ENCODE data around the gene RTN4R. TPM values are rescaled to one million over a fixed set of nuclear protein-coding genes. Genes with fewer than 3 reads are reported as not detected.

RTN4R gene
- total RNA-seq, 1 experiment from 2014 or later: 12.2 TPM

GRCh38 chr22:20273758-20274181 is 5.7 kb upstream of the RTN4R start:
- Histone ChIP-seq H3K9ac (ENCODE audit: low read length) (no peak overlapping the region), H3K4me2 (ENCODE audit: low read length) (no peak overlapping the region), H3K36me3 (ENCODE audit: low read depth, low read length) (no peaks in the 10 kb centered on the region), H3K27ac (ENCODE audit: low read length) (no peak overlapping the region), H3F3A (ENCODE audit: low read length, unreplicated experiment) (no peaks in the 10 kb centered on the region), H3K9me2 (replicated peaks; ENCODE audit: low read length) (no peaks in the 10 kb centered on the region), H2AFZ (ENCODE audit: low read length) (no peak overlapping the region), H3K4me3 (ENCODE audit: low read length) (no peak overlapping the region), H3K27me3 (ENCODE audit: low read length) (no peaks in the 10 kb centered on the region), H3K4me1 (ENCODE audit: insufficient read depth, low read length) (no peaks in the 10 kb centered on the region), H3K79me2 (ENCODE audit: low read length) (no peaks in the 10 kb centered on the region), H4K20me1 (ENCODE audit: low read length) (no peaks in the 10 kb centered on the region), H3K9me3 (ENCODE audit: low read length) (no peaks in the 10 kb centered on the region)
- intact Hi-C loops (cut with micrococcal nuclease): no loop called here
- TF ChIP-seq EZH2phosphoT487 (IDR thresholded peaks at IDR 0.05; ENCODE audit: borderline replicate concordance, low read length): no peak
- no peak for TF ChIP-seq EZH2 (IDR thresholded peaks at IDR 0.05; ENCODE audit: low read length, unreplicated experiment)
- TF ChIP-seq CTCF (conservative IDR thresholded peaks at IDR 0.05; ENCODE audit: low read depth, low read length): no peak
- BruUV-seq (replicated peaks): no TSS peak
- DNase-seq (no peak), ATAC-seq (no peak)
- POLR2A ChIA-PET (ENCODE audit: unreplicated experiment): no interaction called here
- CTCF ChIA-PET: no interaction called here

GRCh38 chr22:20272700-20273099 is 4.6 kb upstream of the RTN4R start:
- H3K4me1 ChIP-seq (ENCODE audit: insufficient read depth, low read length): no peaks in the 10 kb centered on the region
- no peak overlapping the region for H2AFZ ChIP-seq (ENCODE audit: low read length)
- H3K27me3 ChIP-seq (ENCODE audit: low read length): no peaks in the 10 kb centered on the region
- no peaks in the 10 kb centered on the region for H3K9me2 ChIP-seq (replicated peaks; ENCODE audit: low read length)
- H3K9me3 ChIP-seq (ENCODE audit: low read length): no peaks in the 10 kb centered on the region
- no peak overlapping the region for H3K4me3 ChIP-seq (ENCODE audit: low read length)
- no peaks in the 10 kb centered on the region for H4K20me1 ChIP-seq (ENCODE audit: low read length)
- no peaks in the 10 kb centered on the region for H3K36me3 ChIP-seq (ENCODE audit: low read depth, low read length)
- TF ChIP-seq EZH2 (IDR thresholded peaks at IDR 0.05; ENCODE audit: low read length, unreplicated experiment) (no peak), EZH2phosphoT487 (IDR thresholded peaks at IDR 0.05; ENCODE audit: borderline replicate concordance, low read length) (no peak)
- no TSS peak for BruUV-seq (replicated peaks)
- H3K4me2 ChIP-seq (ENCODE audit: low read length): no peak overlapping the region
- intact Hi-C loops (cut with micrococcal nuclease): no loop called here
- ChIA-PET CTCF (interaction anchor here (0.6 kb wide), 1 partner anchor 110 kb away, joined by 6 read pairs; no protein-coding TSS in a partner anchor), POLR2A (ENCODE audit: unreplicated experiment) (no interaction called here)
- H3K9ac ChIP-seq (ENCODE audit: low read length): no peak overlapping the region
- H3F3A ChIP-seq (ENCODE audit: low read length, unreplicated experiment): no peaks in the 10 kb centered on the region
- DNase-seq (no peak), ATAC-seq (no peak)
- no peaks in the 10 kb centered on the region for H3K79me2 ChIP-seq (ENCODE audit: low read length)
- H3K27ac ChIP-seq (ENCODE audit: low read length): no peak overlapping the region

- POLR2A ChIA-PET (ENCODE audit: unreplicated experiment): no interaction called here
- BruUV-seq (replicated peaks): no TSS peak
- H3K36me3 ChIP-seq (ENCODE audit: low read depth, low read length): no peaks in the 10 kb centered on the region
These were observed 4.1 kb upstream of the RTN4R start for GRCh38 chr22:20272174-20272573.

More at GRCh38 chr22:20272174-20272573, 4.1 kb upstream of the RTN4R start:
- no peak overlapping the region for H2AFZ ChIP-seq (ENCODE audit: low read length)
- no peak overlapping the region for H3K27ac ChIP-seq (ENCODE audit: low read length)
- no peaks in the 10 kb centered on the region for H3K9me3 ChIP-seq (ENCODE audit: low read length)
- H3K9me2 ChIP-seq (replicated peaks; ENCODE audit: low read length): no peaks in the 10 kb centered on the region
- no peaks in the 10 kb centered on the region for H4K20me1 ChIP-seq (ENCODE audit: low read length)
- no peak overlapping the region for H3K9ac ChIP-seq (ENCODE audit: low read length)
- CTCF ChIA-PET: no interaction called here
- H3K4me1 ChIP-seq (ENCODE audit: insufficient read depth, low read length): no peaks in the 10 kb centered on the region
- intact Hi-C loops (cut with micrococcal nuclease): no loop called here
- no peak overlapping the region for H3K4me2 ChIP-seq (ENCODE audit: low read length)
- TF ChIP-seq CTCF (conservative IDR thresholded peaks at IDR 0.05; ENCODE audit: low read depth, low read length) (no peak), EZH2phosphoT487 (IDR thresholded peaks at IDR 0.05; ENCODE audit: borderline replicate concordance, low read length) (no peak), EZH2 (IDR thresholded peaks at IDR 0.05; ENCODE audit: low read length, unreplicated experiment) (no peak)
- no peaks in the 10 kb centered on the region for H3K27me3 ChIP-seq (ENCODE audit: low read length)
- H3K79me2 ChIP-seq (ENCODE audit: low read length): no peaks in the 10 kb centered on the region
- no peak overlapping the region for H3K4me3 ChIP-seq (ENCODE audit: low read length)
- ATAC-seq (no peak), DNase-seq (no peak)
- no peaks in the 10 kb centered on the region for H3F3A ChIP-seq (ENCODE audit: low read length, unreplicated experiment)

Data from PC-3 (cell line).